ENCODE data around the gene RCOR1.

The RCOR1 gene

GRCh38 chr14:102560458-102561261 is 31.8 kb upstream of the RCOR1 start:
- no peak for DNase-seq (ENCODE audit: low read depth)
- TF ChIP-seq CTCF (IDR thresholded peaks at IDR 0.05; ENCODE audit: low read length, missing control alignments) = no peak
- no peak overlapping the region for H3K4me3 ChIP-seq (replicated peaks; ENCODE audit: low read depth, low read length)

DNA sequence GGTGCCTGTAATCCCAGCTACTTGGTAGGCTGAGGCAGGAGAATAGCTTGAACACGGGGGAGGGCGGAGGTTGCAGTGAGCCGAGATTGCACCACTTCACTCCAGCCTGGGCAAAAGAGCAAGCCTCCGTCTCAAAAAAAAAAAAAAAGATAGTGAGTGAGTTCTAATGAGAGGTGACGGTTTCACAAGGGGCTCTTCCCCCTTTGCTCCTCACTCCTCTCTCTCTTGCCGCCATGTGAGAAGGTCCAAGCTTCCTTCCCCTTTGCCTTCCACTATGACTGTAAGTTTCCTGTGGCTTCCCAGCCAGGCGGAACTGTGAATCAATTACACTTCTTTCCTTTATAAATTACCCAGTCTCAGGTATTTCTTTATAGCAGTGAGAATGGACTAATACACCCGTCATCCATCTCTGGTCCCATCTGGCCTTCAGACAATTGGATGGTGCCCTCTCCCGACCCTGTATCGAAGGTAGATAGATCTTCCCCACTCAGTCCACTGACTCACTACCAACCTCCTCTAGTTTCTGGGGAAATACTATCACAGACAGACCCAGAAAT is 27.0 kb upstream of the RCOR1 start:
- TF ChIP-seq CTCF (IDR thresholded peaks at IDR 0.05; ENCODE audit: low read length, missing control alignments) = no peak
- no peak for DNase-seq (ENCODE audit: low read depth)
- no peak overlapping the region for H3K4me3 ChIP-seq (replicated peaks; ENCODE audit: low read depth, low read length)

- H3K4me3 ChIP-seq (replicated peaks; ENCODE audit: low read depth, low read length) = no peak overlapping the region
- no peak for TF ChIP-seq CTCF (IDR thresholded peaks at IDR 0.05; ENCODE audit: low read length, missing control alignments)
- no peak for DNase-seq (ENCODE audit: low read depth)
Measured at GRCh38 chr14:102565959-102566358, 26.5 kb upstream of the RCOR1 start.

DNA sequence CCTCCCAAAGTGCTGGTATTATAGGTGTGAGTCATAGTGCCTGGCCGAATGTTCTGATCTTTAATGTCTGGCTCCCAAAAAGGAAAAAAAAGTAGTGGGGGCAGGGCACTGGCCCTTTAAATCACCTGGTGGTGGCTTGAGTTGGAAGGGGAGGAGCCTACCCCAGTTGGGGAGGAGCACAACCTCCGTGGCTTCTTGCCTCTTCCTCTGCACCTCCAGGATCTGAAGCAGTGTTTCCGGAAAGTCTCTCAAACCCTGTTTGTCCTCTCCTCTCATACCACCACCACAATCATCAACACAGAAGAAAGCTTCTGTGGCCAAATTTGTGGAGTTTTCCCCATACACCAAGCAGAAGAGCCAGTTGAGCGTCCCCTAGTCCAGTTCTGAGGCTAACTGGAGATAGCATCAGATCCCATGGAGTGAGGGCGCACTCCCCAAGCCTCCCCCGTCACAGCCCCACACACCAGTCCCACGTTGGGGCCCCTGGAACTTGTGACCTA is 24.3 kb upstream of the RCOR1 start:
- no peak for DNase-seq (ENCODE audit: low read depth)
- no peak overlapping the region for H3K4me3 ChIP-seq (replicated peaks; ENCODE audit: low read depth, low read length)
- no peak for TF ChIP-seq CTCF (IDR thresholded peaks at IDR 0.05; ENCODE audit: low read length, missing control alignments)

GRCh38 chr14:102570334-102570995 is 22.0 kb upstream of the RCOR1 start:
- no peak overlapping the region for H3K4me3 ChIP-seq (replicated peaks; ENCODE audit: low read depth, low read length)
- TF ChIP-seq CTCF (IDR thresholded peaks at IDR 0.05; ENCODE audit: low read length, missing control alignments) = no peak
- DNase-seq (ENCODE audit: low read depth) = no peak

DNA sequence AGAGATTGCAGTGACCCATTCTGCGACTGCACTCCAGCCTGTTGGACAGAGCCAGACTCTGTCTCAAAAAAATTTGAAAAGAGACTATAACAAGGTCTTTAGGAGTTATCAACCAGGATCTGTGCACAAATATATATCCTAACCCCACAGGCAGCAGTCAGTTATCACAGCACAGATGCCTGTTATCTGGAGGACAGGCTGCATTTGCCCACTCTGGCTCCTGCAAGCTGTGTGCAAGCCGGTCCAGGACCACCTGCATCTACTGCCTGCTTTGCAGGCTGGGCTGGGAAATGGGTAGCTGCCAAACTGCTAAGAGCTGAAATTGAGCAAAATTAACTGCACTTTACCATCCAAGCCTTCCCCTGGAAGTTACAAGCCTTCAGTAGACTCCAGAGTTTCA is 21.4 kb upstream of the RCOR1 start:
- no peak overlapping the region for H3K4me3 ChIP-seq (replicated peaks; ENCODE audit: low read depth, low read length)
- no peak for DNase-seq (ENCODE audit: low read depth)
- TF ChIP-seq CTCF (IDR thresholded peaks at IDR 0.05; ENCODE audit: low read length, missing control alignments) = no peak

Data from fibroblast of pulmonary artery (primary cell).